OCI-LY7 (cell line): ENCODE data around the gene DLGAP1. TPM values are rescaled to one million over a fixed set of nuclear protein-coding genes. Genes with fewer than 3 reads are reported as not detected.

Experiments
- BruUV-seq: library from RNA; stranded (reverse); fragments of 400-500 nt; replicated peaks from 2 replicates; lab custom pipeline; 2021; lab: Mats Ljungman, UMichigan
- CTCF ChIA-PET: fragments of 300-600 bp; sonication (Branson Sonifier 250); formaldehyde crosslinking; loops from one replicate; lab custom pipeline; 2022; ENCODE audit warnings: antibody characterized with exemption; ENCODE audit not compliant: unreplicated experiment; lab: Charles Lee
- POLR2A ChIA-PET: fragments of 300-600 bp; sonication (Branson Sonifier 250); formaldehyde crosslinking; loops from one replicate; lab custom pipeline; 2022; ENCODE audit warnings: antibody characterized with exemption; lab: Charles Lee
- DNase-seq: peaks from one replicate; pipeline ENCODE4 v3.0.0-alpha.2; 2015; ENCODE audit warnings: low spot score
- H2AFZ ChIP-seq: fragments of 200-600 bp; sonication (generic), shearing (Covaris generic); 2 replicates; pipeline ENCODE4 v1.6.1; 2014; ENCODE audit warnings: mild to moderate bottlenecking, antibody characterized with exemption, low read length, moderate library complexity
- H3K27ac ChIP-seq: fragments of 200-600 bp; sonication (generic); 2 replicates; pipeline ENCODE4 v1.5.1; 2014; ENCODE audit warnings: mixed run types, low read depth, mild to moderate bottlenecking, moderate library complexity, low read length, inconsistent platforms; ENCODE audit not compliant: poor library complexity, severe bottlenecking
- H3K36me3 ChIP-seq: fragments of 200-600 bp; sonication (generic); 2 replicates; pipeline ENCODE4 v1.6.1; 2014; ENCODE audit warnings: mild to moderate bottlenecking, antibody characterized with exemption, low read length, moderate library complexity, mixed read lengths; ENCODE audit not compliant: insufficient read depth
- H3K4me1 ChIP-seq: fragments of 200-600 bp; sonication (generic); 2 replicates; pipeline ENCODE4 v1.5.1; 2014; ENCODE audit warnings: mild to moderate bottlenecking, low read length; ENCODE audit not compliant: insufficient read depth, poor library complexity, severe bottlenecking
- H3K4me2 ChIP-seq: fragments of 200-600 bp; sonication (generic); 2 replicates; pipeline ENCODE4 v1.6.1; 2014; ENCODE audit warnings: mild to moderate bottlenecking, low read length
- H3K4me3 ChIP-seq: fragments of 200-600 bp; sonication (generic); 2 replicates; pipeline ENCODE4 v1.5.1; 2014; ENCODE audit warnings: mild to moderate bottlenecking, low read depth, low read length; ENCODE audit not compliant: poor library complexity, severe bottlenecking
- H3K79me2 ChIP-seq: fragments of 200-600 bp; sonication (generic); 2 replicates; pipeline ENCODE4 v1.6.1; 2016; ENCODE audit warnings: low read depth, mild to moderate bottlenecking, low read length, moderate library complexity, mixed read lengths; ENCODE audit not compliant: insufficient read depth
- H3K9me2 ChIP-seq: fragments of 200-600 bp; sonication (generic); 2 replicates; pipeline ENCODE4 v1.6.1; 2016; ENCODE audit warnings: mild to moderate bottlenecking, low read length, mixed read lengths; ENCODE audit not compliant: insufficient read depth
- H3K9me3 ChIP-seq: fragments of 200-600 bp; sonication (generic); 2 replicates; pipeline ENCODE4 v1.6.1; 2014; ENCODE audit warnings: mild to moderate bottlenecking, mixed run types, low read length, mixed read lengths
- H4K20me1 ChIP-seq: fragments of 200-600 bp; sonication (generic); 2 replicates; pipeline ENCODE4 v1.6.1; 2014; ENCODE audit warnings: mild to moderate bottlenecking, antibody characterized with exemption, low read length, moderate library complexity, mixed read lengths; ENCODE audit not compliant: insufficient read depth
- CTCF ChIP-seq: fragments of 200-600 bp; sonication (generic); conservative IDR thresholded peaks from 2 replicates; pipeline ENCODE4 v1.5.1; 2014; ENCODE audit warnings: mild to moderate bottlenecking, antibody characterized with exemption, low read length, moderate library complexity, mixed read lengths
- EZH2phosphoT487 ChIP-seq: fragments of 200-600 bp; sonication (generic); IDR thresholded peaks from 2 replicates; pipeline ENCODE4 v1.6.1; 2018; ENCODE audit warnings: low read depth, borderline replicate concordance, mild to moderate bottlenecking, mixed run types, antibody characterized with exemption, low read length, moderate library complexity, mixed read lengths
- intact Hi-C: fragments of 100-400 bp; cut with micrococcal nuclease; formaldehyde crosslinking; loops from one replicate; pipeline ENCODE4 v1.10.0; 2022; ENCODE audit not compliant: unreplicated experiment
- total RNA-seq, 2 experiments: library from RNA; depleted of rRNA in 1 of 2; stranded (reverse); fragments of >200 nt in 1 of 2; shearing (Covaris generic) in 1 of 2; gene quantifications; 2 replicates each; pipeline ENCODE4 v1.2.3, GENCODE V29; 2014 to 2022

DLGAP1 gene
- total RNA-seq, 2 experiments from 2014 or later: 0.22 TPM; not detected in 1

- Histone ChIP-seq H3K4me2 (no peak overlapping the region), H3K27ac (no peak overlapping the region), H3K4me1 (no peaks in the 10 kb centered on the region), H3K9me2 (no peaks in the 10 kb centered on the region), H4K20me1 (no peaks in the 10 kb centered on the region), H2AFZ (no peak overlapping the region), H3K4me3 (no peak overlapping the region), H3K9me3 (no peaks in the 10 kb centered on the region), H3K79me2 (no peaks in the 10 kb centered on the region), H3K36me3 (no peaks in the 10 kb centered on the region)
- CTCF ChIA-PET: no interaction called here
- POLR2A ChIA-PET: no interaction called here
- intact Hi-C loops: no loop called here
- no peak for TF ChIP-seq CTCF
- no peak for TF ChIP-seq EZH2phosphoT487
- no peak for DNase-seq
- no TSS peak for BruUV-seq
These were observed 10.8 kb downstream of the DLGAP1 start for GRCh38 chr18:4444306-4444705.

GRCh38 chr18:4441098-4441497 is 14.0 kb downstream of the DLGAP1 start:
- TF ChIP-seq EZH2phosphoT487 (no peak), CTCF (no peak)
- Histone ChIP-seq H3K4me1 (no peaks in the 10 kb centered on the region), H3K27ac (no peak overlapping the region), H3K79me2 (no peaks in the 10 kb centered on the region), H3K9me3 (no peaks in the 10 kb centered on the region), H3K9me2 (no peaks in the 10 kb centered on the region), H2AFZ (no peak overlapping the region), H4K20me1 (no peaks in the 10 kb centered on the region), H3K36me3 (no peaks in the 10 kb centered on the region), H3K4me3 (no peak overlapping the region), H3K4me2 (no peak overlapping the region)
- DNase-seq: no peak
- ChIA-PET POLR2A (no interaction called here), CTCF (no interaction called here)
- BruUV-seq: no TSS peak
- intact Hi-C loops: no loop called here

- no peaks in the 10 kb centered on the region for H4K20me1 ChIP-seq
- no peaks in the 10 kb centered on the region for H3K36me3 ChIP-seq
- H3K79me2 ChIP-seq: no peaks in the 10 kb centered on the region
- no peak overlapping the region for H2AFZ ChIP-seq
- DNase-seq: no peak
- ChIA-PET CTCF (no interaction called here), POLR2A (interaction anchor here (1.1 kb wide), 1 partner anchor 405 kb away, joined by 3 read pairs; no protein-coding TSS in a partner anchor)
- BruUV-seq: no TSS peak
- no peaks in the 10 kb centered on the region for H3K9me2 ChIP-seq
- peaks cover 19% of the 10 kb centered on the region for H3K4me1 ChIP-seq
- no peaks in the 10 kb centered on the region for H3K9me3 ChIP-seq
- no peak overlapping the region for H3K4me3 ChIP-seq
- no peak for TF ChIP-seq EZH2phosphoT487
- no peak for TF ChIP-seq CTCF
- no peak overlapping the region for H3K4me2 ChIP-seq
- no peak overlapping the region for H3K27ac ChIP-seq
- intact Hi-C loops: no loop called here
These were observed 16.2 kb downstream of the DLGAP1 start for GRCh38 chr18:4438938-4439337.
